HG02943 (cell line): ENCODE measurements around the gene ZNF160.

Experiments used
- ATAC-seq: cut with Tn5 transposase; IDR thresholded peaks from one replicate; pipeline ENCODE4 v1.9.1; 2021; ENCODE audit warnings: mild to moderate bottlenecking, low read depth, moderate library complexity; ENCODE audit not compliant: unreplicated experiment

ZNF160 gene

GRCh38 chr19:53094754-53095575 lies 8.3 kb downstream of the ZNF160 start:
- ATAC-seq: no peak

GRCh38 chr19:53092723-53093122 lies 10.5 kb downstream of the ZNF160 start:
- ATAC-seq: no peak

- no peak for ATAC-seq
These were observed 11.6 kb downstream of the ZNF160 start for GRCh38 chr19:53091413-53092254.

- ATAC-seq: no peak
These were observed 15.1 kb downstream of the ZNF160 start for GRCh38 chr19:53088091-53088490.

GRCh38 chr19:53086949-53087348 lies 16.3 kb downstream of the ZNF160 start:
- ATAC-seq: no peak

- ATAC-seq: no peak
These were observed 17.7 kb downstream of the ZNF160 start for GRCh38 chr19:53085496-53085895.

GRCh38 chr19:53082929-53083328 lies 20.3 kb downstream of the ZNF160 start:
- ATAC-seq: no peak

GRCh38 chr19:53079313-53079924 lies 23.8 kb downstream of the ZNF160 start:
- ATAC-seq: no peak

- no peak for ATAC-seq
These were observed 24.6 kb downstream of the ZNF160 start for GRCh38 chr19:53078668-53079067.

- ATAC-seq: no peak
These were observed 26.2 kb downstream of the ZNF160 start for GRCh38 chr19:53076984-53077383.

GRCh38 chr19:53068834-53069233 lies 34.4 kb downstream of the ZNF160 start:
- no peak for ATAC-seq

- ATAC-seq: no peak
These were observed 35.0 kb downstream of the ZNF160 start for GRCh38 chr19:53068199-53068598.

GRCh38 chr19:53057904-53058580 lies 45.2 kb downstream of the ZNF160 start:
- no peak for ATAC-seq

GRCh38 chr19:53055117-53055516 lies 48.1 kb downstream of the ZNF160 start:
- ATAC-seq: no peak

GRCh38 chr19:53047379-53047778 lies 55.8 kb downstream of the ZNF160 start:
- ATAC-seq: no peak

- ATAC-seq: no peak
These were observed 57.7 kb downstream of the ZNF160 start for GRCh38 chr19:53045536-53045935.

GRCh38 chr19:53041366-53041765 lies 61.9 kb downstream of the ZNF160 start:
- ATAC-seq: no peak

- no peak for ATAC-seq
These were observed 65.8 kb downstream of the ZNF160 start for GRCh38 chr19:53037101-53038097.

- no peak for ATAC-seq
These were observed 68.1 kb downstream of the ZNF160 start for GRCh38 chr19:53034948-53035675.
